CD4-positive, alpha-beta T cell (primary cell): ENCODE results near the gene OPCML. TPM values are rescaled to one million over a fixed set of nuclear protein-coding genes. Genes with fewer than 3 reads are reported as not detected.

Source experiments
- ATAC-seq: fragments of 200-7000 bp; cut with Tn5 transposase; one replicate; pipeline ENCODE4 v1.10.0; 2022; ENCODE audit warnings: mild to moderate bottlenecking; ENCODE audit not compliant: poor library complexity
- CTCF ChIA-PET: fragments of 350-600 bp; sonication (Branson Sonifier 250); formaldehyde crosslinking; loops from one replicate; lab custom pipeline; 2021; ENCODE audit warnings: antibody characterized with exemption, inconsistent platforms; lab: Charles Lee
- POLR2A ChIA-PET: fragments of 350-600 bp; sonication (Branson Sonifier 250); formaldehyde crosslinking; loops from one replicate; lab custom pipeline; 2021; ENCODE audit warnings: antibody characterized with exemption, inconsistent platforms; lab: Charles Lee
- DNase-seq, 14 experiments: peaks; one replicate each; pipeline ENCODE4 v3.0.0-alpha.2; 2013 to 2020; ENCODE audit warnings: mixed read lengths in 2 of 14
- H3K27ac ChIP-seq, 2 donors: one replicate each; pipeline versions ENCODE4 v1.5.1 to v1.7.0; 2013; ENCODE audit warnings: low read length in 2 of 2, low read depth in 1 of 2, mild to moderate bottlenecking in 1 of 2
- H3K27me3 ChIP-seq, 2 experiments: 1 replicate in 1 of 2; 2 replicates in 1 of 2; pipeline versions ENCODE4 v1.6.1 to v1.7.0; 2013; ENCODE audit warnings: low read length in 2 of 2, control low read depth in 1 of 2, mild to moderate bottlenecking in 1 of 2, moderate library complexity in 1 of 2; ENCODE audit not compliant: insufficient read depth in 2 of 2, control insufficient read depth in 1 of 2
- H3K36me3 ChIP-seq: one replicate; pipeline ENCODE4 v1.6.1; 2013; ENCODE audit warnings: low read length, control low read depth; ENCODE audit not compliant: insufficient read depth
- H3K4me1 ChIP-seq: one replicate; pipeline ENCODE4 v1.6.1; 2013; ENCODE audit warnings: low read length, control low read depth; ENCODE audit not compliant: insufficient read depth
- H3K4me3 ChIP-seq: one replicate; pipeline ENCODE4 v1.5.1; 2013; ENCODE audit warnings: mild to moderate bottlenecking, low read length, moderate library complexity
- H3K9me3 ChIP-seq, 2 experiments: 1 replicate in 1 of 2; 2 replicates in 1 of 2; pipeline versions ENCODE4 v1.6.1 to v1.7.0; 2013; ENCODE audit warnings: low read length in 2 of 2, mild to moderate bottlenecking in 2 of 2, control low read depth in 1 of 2, moderate library complexity in 1 of 2; ENCODE audit not compliant: control insufficient read depth in 1 of 2, insufficient read depth in 1 of 2
- H3K27ac Mint-ChIP-seq: one replicate; pipeline ENCODE4 v1.8.0; 2020; ENCODE audit warnings: mixed read lengths
- H3K27me3 Mint-ChIP-seq: one replicate; pipeline ENCODE4 v1.8.0; 2021; ENCODE audit warnings: mixed read lengths
- H3K36me3 Mint-ChIP-seq: one replicate; pipeline ENCODE4 v1.8.0; 2021; ENCODE audit warnings: low read depth, mixed read lengths
- H3K4me1 Mint-ChIP-seq: one replicate; pipeline ENCODE4 v1.8.0; 2021; ENCODE audit warnings: low read depth, mixed read lengths
- H3K4me3 Mint-ChIP-seq: one replicate; pipeline ENCODE4 v1.8.0; 2020; ENCODE audit warnings: mild to moderate bottlenecking, mixed read lengths
- H3K9me3 Mint-ChIP-seq: one replicate; pipeline ENCODE4 v1.8.0; 2020; ENCODE audit warnings: mixed read lengths
- CTCF ChIP-seq: fragments of 200-600 bp; IDR thresholded peaks from one replicate; pipeline ENCODE4 v1.8.0; 2022; ENCODE audit warnings: antibody characterized with exemption, mild to moderate bottlenecking
- intact Hi-C, 2 experiments: fragments of 100-400 bp; cut with DNase I in 1 of 2; cut with micrococcal nuclease in 1 of 2; formaldehyde crosslinking; loops; one replicate each; pipeline versions ENCODE4 v1.15.1 to v1.9.0; 2023 to 2025; cut with DNase I, micrococcal nuclease
- total RNA-seq, 174 experiments: library from RNA in 2 of 174; stranded (reverse) in 2 of 174; gene quantifications; one replicate each; pipeline ENCODE4 v1.2.3 and lab custom pipeline; 2021 to 2026

OPCML gene
- total RNA-seq, 2 experiments from 2014 or later, result not detected

GRCh38 chr11:133326849-133327248 lies 205.5 kb downstream of the OPCML start:
- peaks cover 0 to 4% of the 10 kb centered on the region in 2 experiments for H3K9me3 ChIP-seq
- H3K9me3 Mint-ChIP-seq, result no peaks in the 10 kb centered on the region
- no peaks in the 10 kb centered on the region for H3K36me3 ChIP-seq
- intact Hi-C loops, result no loop called here
- H3K27ac ChIP-seq, result no peak overlapping the region
- H3K27me3 Mint-ChIP-seq, result no peaks in the 10 kb centered on the region
- CTCF ChIA-PET, result no interaction called here
- no peaks in the 10 kb centered on the region for H3K27me3 ChIP-seq
- POLR2A ChIA-PET, result no interaction called here
- ATAC-seq (no peak), DNase-seq (no peak)
- no peak overlapping the region for H3K4me3 ChIP-seq
- no peak for TF ChIP-seq CTCF
- no peaks in the 10 kb centered on the region for H3K4me1 ChIP-seq
- H3K36me3 Mint-ChIP-seq, result no peaks in the 10 kb centered on the region
- H3K4me1 Mint-ChIP-seq, result no peaks in the 10 kb centered on the region
- no peak overlapping the region for H3K27ac Mint-ChIP-seq
- no peak overlapping the region for H3K4me3 Mint-ChIP-seq

- no peak overlapping the region for H3K27ac Mint-ChIP-seq
- no peak for TF ChIP-seq CTCF
- no peaks in the 10 kb centered on the region for H3K4me1 Mint-ChIP-seq
- intact Hi-C loops, result no loop called here
- no peak overlapping the region for H3K4me3 ChIP-seq
- H3K4me1 ChIP-seq, result no peaks in the 10 kb centered on the region
- no peak overlapping the region for H3K27ac ChIP-seq
- ATAC-seq (no peak), DNase-seq (no peak)
- H3K9me3 ChIP-seq, result peaks cover 0 to 4% of the 10 kb centered on the region in 2 experiments
- no peaks in the 10 kb centered on the region for H3K36me3 Mint-ChIP-seq
- H3K27me3 ChIP-seq, result no peaks in the 10 kb centered on the region
- no peaks in the 10 kb centered on the region for H3K27me3 Mint-ChIP-seq
- ChIA-PET POLR2A (no interaction called here), CTCF (no interaction called here)
- no peak overlapping the region for H3K4me3 Mint-ChIP-seq
- H3K36me3 ChIP-seq, result no peaks in the 10 kb centered on the region
- H3K9me3 Mint-ChIP-seq, result no peaks in the 10 kb centered on the region
These were observed 206.0 kb downstream of the OPCML start for GRCh38 chr11:133326332-133326731.

GRCh38 chr11:133325711-133326110 lies 206.6 kb downstream of the OPCML start:
- TF ChIP-seq CTCF, result no peak
- H3K27me3 ChIP-seq, result no peaks in the 10 kb centered on the region
- no peak overlapping the region for H3K27ac ChIP-seq
- intact Hi-C loops, result no loop called here
- H3K4me3 ChIP-seq, result no peak overlapping the region
- ChIA-PET CTCF (no interaction called here), POLR2A (no interaction called here)
- H3K36me3 Mint-ChIP-seq, result no peaks in the 10 kb centered on the region
- no peaks in the 10 kb centered on the region for H3K36me3 ChIP-seq
- DNase-seq (no peak), ATAC-seq (no peak)
- no peaks in the 10 kb centered on the region for H3K27me3 Mint-ChIP-seq
- no peaks in the 10 kb centered on the region for H3K4me1 ChIP-seq
- H3K9me3 Mint-ChIP-seq, result no peaks in the 10 kb centered on the region
- no peak overlapping the region for H3K4me3 Mint-ChIP-seq
- H3K9me3 ChIP-seq, result peaks cover 0 to 4% of the 10 kb centered on the region in 2 experiments
- H3K27ac Mint-ChIP-seq, result no peak overlapping the region
- H3K4me1 Mint-ChIP-seq, result no peaks in the 10 kb centered on the region
